ENCODE results near the gene LPAR2.

GRCh38 chr19:19653597-19654147 lies 25.7 kb upstream of the LPAR2 start:
- TF ChIP-seq CTCF (conservative IDR thresholded peaks at IDR 0.05; ENCODE audit: low read depth in 2 of 2) (no peak), REST (IDR thresholded peaks at IDR 0.05; ENCODE audit: unreplicated experiment) (no peak), POLR2AphosphoS5 (IDR thresholded peaks at IDR 0.05; ENCODE audit: low read depth) (no peak), EZH2phosphoT487 (IDR thresholded peaks at IDR 0.05; ENCODE audit: unreplicated experiment) (no peak), EZH2 (IDR thresholded peaks at IDR 0.05; ENCODE audit: low read depth, unreplicated experiment) (no peak), CREB1 (CRISPR knock-in tag; IDR thresholded peaks at IDR 0.05; ENCODE audit: low read depth) (no peak), STAT1 (IDR thresholded peaks at IDR 0.05; ENCODE audit: unreplicated experiment) (no peak), JUNB (IDR thresholded peaks at IDR 0.05; ENCODE audit: unreplicated experiment) (no peak), ZNF114 (CRISPR knock-in tag; IDR thresholded peaks at IDR 0.05) (no peak)

Data from GM23338 (cell line).